Left renal pelvis (tissue), 4 donors: ENCODE measurements around the gene ALOX15. TPM values are rescaled to one million over a fixed set of nuclear protein-coding genes. Genes with fewer than 3 reads are reported as not detected.
"Not testable (repeated sequence)": the region's sequence is repeated elsewhere in the genome, so short reads cannot be mapped to it uniquely, and the experiment has no call there.

Experiments used
- DNase-seq, 4 donors: peaks; one replicate each; pipeline ENCODE4 v3.0.0-alpha.2; 2013; ENCODE audit warnings: low read depth in 4 of 4, low spot score in 3 of 4
- polyA plus RNA-seq, 4 donors: library from polyadenylated mRNA; unstranded; fragments of 120-200 nt; gene quantifications; one replicate each; pipeline ENCODE4 v1.2.1, GENCODE V29; 2013; ENCODE audit not compliant: insufficient read length in 4 of 4

ALOX15 gene
- polyA plus RNA-seq, 4 donors: 0.50 to 0.75 (median 0.63) TPM

- not testable (repeated sequence) for DNase-seq
These were observed 14.5 kb upstream of the ALOX15 start for GRCh38 chr17:4655933-4656332.

- no peak for DNase-seq
These were observed 11.5 kb upstream of the ALOX15 start for GRCh38 chr17:4652997-4653396.

GRCh38 chr17:4648741-4649140 is 7.3 kb upstream of the ALOX15 start:
- no peak for DNase-seq

- no peak for DNase-seq
These were observed 4.2 kb upstream of the ALOX15 start for GRCh38 chr17:4645642-4646041.

- no peak for DNase-seq
These were observed 2.2 kb upstream of the ALOX15 start for GRCh38 chr17:4643676-4644075.

- DNase-seq: no peak
These were observed 808 bp upstream of the ALOX15 start for GRCh38 chr17:4642286-4642685.

GRCh38 chr17:4640569-4641188 is 799 bp downstream of the ALOX15 start:
- DNase-seq: not testable (repeated sequence)

- not testable (repeated sequence) for DNase-seq
These were observed 2.0 kb downstream of the ALOX15 start for GRCh38 chr17:4639301-4640059.

GRCh38 chr17:4638766-4639165 is 2.7 kb downstream of the ALOX15 start:
- DNase-seq: not testable (repeated sequence)

GRCh38 chr17:4636474-4637100 is 4.9 kb downstream of the ALOX15 start:
- no peak for DNase-seq

- DNase-seq: no peak
These were observed 5.6 kb downstream of the ALOX15 start for GRCh38 chr17:4635823-4636375.

GRCh38 chr17:4634976-4635375 is 6.5 kb downstream of the ALOX15 start:
- DNase-seq: no peak

- no peak for DNase-seq
These were observed 7.8 kb downstream of the ALOX15 start for GRCh38 chr17:4633643-4634042.

- DNase-seq: no peak
These were observed 8.9 kb downstream of the ALOX15 start for GRCh38 chr17:4632581-4632920.

GRCh38 chr17:4631836-4632580 is 9.5 kb downstream of the ALOX15 start:
- DNase-seq: no peak

- no peak for DNase-seq
These were observed 10.0 kb downstream of the ALOX15 start for GRCh38 chr17:4631431-4631830.

GRCh38 chr17:4626734-4627256 is 14.7 kb downstream of the ALOX15 start:
- no peak for DNase-seq

- peak in 2 of 4 donors; percentile 42 to 64 for DNase-seq
These were observed 16.3 kb downstream of the ALOX15 start for GRCh38 chr17:4625181-4625617.

GRCh38 chr17:4624451-4624911 is 17.0 kb downstream of the ALOX15 start:
- not testable (repeated sequence) for DNase-seq

GRCh38 chr17:4623249-4623648 is 18.2 kb downstream of the ALOX15 start:
- DNase-seq: no peak
